Measurements from ENCODE around the gene CYREN.

GRCh38 chr7:135160858-135161653 is 9.5 kb downstream of the CYREN start:
- peak; percentile 32 for TF ChIP-seq CTCF (IDR thresholded peaks at IDR 0.05; ENCODE audit: low read depth, low read length, poor library complexity, severe bottlenecking)
- TF ChIP-seq EZH2phosphoT487 (IDR thresholded peaks at IDR 0.05; ENCODE audit: borderline replicate concordance, low read length) = no peak
